ENCODE results near the gene PIP5K1B.
"Not testable (repeated sequence)": the region's sequence is repeated elsewhere in the genome, so short reads cannot be mapped to it uniquely, and the experiment has no call there.

PIP5K1B gene

DNA sequence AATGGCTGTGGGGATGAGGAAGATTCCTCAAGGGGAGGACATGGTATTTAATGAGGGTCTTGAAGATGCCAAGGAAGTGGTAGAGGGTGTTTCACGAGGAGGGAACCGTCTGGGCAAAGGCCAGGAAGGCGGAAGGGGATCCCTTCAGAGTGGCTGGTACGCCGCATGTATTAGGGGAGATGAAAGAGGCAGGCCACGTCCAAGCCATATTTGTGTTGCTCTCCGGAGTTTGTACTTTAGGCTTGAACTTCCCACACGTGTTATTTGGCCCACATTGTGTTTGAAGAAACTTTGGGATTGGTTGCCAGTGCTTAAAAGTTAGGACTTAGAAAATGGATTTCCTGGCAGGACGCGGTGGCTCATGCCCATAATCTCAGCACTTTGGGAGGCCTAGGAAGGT lies 331.8 kb downstream of the PIP5K1B start:
- peak; percentile 69 for DNase-seq

DNA sequence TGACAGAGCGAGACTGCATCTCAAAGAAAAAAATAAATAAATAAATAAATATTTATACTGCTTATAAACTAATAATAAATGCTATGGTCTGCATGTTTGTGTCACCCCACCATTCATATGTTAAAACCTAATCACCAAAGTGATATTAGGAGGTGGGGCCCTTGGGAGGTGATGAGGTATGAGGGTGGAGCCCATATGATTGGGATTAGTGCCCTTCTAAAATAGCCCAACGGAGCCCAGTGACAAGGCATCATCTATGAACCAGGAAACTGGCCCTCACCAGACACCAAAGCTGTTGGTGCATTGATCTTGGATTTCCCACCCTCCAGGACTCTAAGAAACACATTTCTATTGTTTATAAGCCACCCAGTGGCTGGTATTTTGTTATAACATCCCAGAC lies 335.6 kb downstream of the PIP5K1B start:
- no peak for DNase-seq

DNA sequence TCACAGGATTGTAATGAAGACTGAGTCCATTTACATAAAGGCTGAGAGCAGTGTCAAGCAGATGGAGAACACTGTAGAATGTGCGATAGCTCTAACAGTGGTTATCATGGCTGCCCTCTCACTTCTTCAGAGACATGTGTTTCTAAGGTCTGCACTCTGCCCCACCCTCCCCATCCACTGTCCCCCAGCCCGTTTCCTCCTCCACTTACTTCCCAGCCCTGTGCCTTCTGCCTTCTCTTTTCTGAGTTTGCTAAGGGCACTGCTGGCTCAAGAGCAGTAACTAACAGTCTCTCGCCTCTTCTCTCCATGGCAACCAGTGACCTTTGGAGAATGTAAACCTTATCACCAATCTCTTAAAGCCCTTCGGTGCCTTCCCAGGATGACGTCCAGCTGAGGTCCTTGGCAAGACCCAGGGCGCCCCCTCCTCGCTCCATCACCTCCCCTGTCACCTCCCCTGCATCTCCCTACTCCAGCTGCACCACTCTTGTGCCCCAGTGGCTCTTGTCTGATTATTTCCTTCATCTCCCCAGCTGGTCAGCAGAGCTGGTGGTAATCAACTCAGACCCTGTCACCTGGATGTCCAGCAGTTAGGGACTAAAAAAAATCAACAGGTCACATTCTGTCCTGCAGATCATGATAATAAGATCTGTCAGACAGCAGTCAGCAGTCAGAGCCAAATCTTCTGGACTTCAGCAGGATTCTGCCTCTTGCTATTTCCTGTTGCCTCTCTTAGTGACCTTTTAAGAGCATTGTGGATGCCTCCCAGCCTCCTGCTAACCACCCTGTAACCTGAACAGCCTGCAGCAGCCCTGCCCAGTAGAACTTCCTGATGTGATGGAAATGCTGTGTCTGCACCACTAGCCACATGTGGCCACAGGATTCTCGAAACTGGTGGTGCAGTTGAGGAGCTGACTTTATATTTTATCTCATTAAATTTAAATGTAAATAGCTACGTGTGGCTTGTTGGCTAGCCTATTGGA lies 339.5 kb downstream of the PIP5K1B start:
- DNase-seq, result no peak

DNA sequence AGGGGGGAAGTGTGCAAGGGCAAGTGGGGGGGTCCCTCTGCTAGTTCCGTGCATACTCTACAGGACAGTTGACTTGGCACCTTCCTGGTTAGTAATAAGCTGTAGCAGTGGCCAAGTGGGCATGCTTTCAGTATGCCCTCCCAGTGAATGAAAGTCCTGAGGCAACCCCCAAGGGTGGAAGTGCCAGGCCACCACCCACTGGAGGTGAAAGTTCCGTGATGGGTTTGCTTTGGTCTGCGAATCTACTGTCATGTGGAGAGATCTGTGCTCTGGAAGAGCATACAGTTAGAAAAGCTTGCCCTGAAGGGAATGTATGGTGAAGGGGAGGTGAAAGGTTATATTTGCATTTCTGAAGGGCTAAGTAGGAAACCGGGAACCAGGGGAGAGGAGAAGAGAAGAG lies 340.8 kb downstream of the PIP5K1B start:
- no peak for DNase-seq

DNA sequence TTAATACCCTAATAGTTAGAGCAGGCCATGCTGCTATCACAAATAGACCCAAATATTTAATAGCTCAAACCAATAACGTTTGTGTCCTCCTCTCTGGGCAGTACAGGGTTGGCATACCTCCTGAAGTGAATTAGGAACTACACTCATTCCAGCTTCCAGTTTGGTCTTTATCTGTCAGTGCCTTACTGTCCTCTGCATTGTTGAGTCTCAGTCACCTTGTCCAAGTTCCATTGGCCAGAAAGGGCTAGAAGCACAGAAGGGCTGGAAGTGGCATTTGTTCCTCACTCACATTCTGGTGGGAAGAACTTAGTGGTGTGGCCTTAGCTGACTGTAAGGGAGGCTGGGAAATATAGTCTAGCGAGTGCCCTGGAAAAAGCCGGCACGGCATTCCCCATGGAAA lies 341.7 kb downstream of the PIP5K1B start:
- no peak for DNase-seq

DNA sequence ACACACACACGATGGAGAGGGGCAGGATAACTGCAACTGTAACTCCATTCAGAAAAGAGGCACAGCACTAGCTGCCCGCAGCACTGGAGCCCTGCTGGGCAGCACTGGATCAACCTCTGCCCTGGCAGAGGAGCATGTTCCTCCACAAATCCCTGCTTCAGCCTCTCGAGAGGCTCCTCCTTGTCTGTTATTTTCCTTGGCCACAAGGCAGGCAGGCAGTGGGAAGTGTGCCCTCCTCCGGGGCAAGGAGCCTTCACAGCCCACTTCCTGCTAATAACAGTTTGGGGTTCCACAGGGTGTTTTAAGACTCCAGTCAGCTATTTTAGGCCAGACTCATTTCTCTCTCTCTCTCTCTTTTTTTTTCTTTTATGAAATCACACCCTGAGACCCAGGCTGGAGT lies 342.3 kb downstream of the PIP5K1B start:
- no peak for DNase-seq

DNA sequence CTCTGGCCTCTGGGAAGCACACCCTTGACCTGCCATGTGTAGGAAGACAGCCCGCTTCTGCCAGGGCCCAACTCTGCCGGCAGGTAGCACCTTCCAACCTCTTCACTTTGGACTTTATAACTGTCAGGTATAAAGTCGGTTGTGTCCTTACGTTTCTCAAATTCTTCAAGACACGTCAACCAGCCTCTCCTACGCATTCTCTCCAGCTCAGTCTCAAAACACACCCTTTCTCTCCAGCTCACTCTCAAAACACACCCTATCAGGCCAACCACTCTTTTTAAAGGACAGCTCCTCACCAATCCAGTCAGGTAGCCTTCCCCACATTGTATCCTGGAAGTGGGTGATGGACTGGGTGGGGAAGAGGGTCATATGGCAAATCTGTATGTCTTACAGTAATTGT lies 344.1 kb downstream of the PIP5K1B start:
- no peak for DNase-seq

DNA sequence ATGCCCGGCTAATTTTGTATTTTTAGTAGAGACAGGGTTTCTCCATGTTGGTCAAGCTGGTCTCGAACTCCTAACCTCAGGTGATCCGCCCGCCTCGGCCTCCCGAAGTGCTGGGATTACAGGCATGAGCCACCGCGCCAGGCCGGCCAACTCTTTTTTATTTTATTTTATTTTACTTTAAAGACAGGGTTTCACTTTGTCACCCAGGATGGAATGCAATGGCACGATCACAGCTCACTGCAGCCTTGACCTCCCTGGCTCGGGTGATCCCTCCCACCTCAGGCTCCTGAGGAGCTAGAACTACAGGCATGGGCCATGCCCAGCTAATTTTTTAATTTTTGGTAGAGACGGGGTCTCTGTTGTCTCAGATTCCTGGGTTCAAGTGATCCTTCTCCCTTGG lies 345.9 kb downstream of the PIP5K1B start:
- DNase-seq, result not testable (repeated sequence)

DNA sequence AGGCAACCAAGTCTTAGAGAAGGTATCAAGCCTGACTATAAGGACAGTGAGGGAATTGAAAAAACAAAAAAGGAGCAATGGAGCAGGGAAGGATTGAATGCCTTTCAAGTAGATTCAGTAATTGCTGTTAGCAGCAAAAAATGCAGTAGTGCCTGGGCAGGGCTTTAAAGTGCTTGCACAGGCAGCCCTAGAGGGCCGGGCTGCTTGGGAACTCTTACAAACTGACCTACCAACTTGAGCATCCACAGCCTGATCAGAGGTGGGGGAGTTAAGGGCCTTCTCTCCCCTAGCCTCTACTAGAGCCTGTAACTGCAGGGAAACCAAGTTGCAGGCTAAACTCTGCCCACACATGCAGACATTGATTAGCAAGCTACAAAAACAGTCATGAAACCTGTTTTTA lies 349.9 kb downstream of the PIP5K1B start:
- DNase-seq, result no peak

DNA sequence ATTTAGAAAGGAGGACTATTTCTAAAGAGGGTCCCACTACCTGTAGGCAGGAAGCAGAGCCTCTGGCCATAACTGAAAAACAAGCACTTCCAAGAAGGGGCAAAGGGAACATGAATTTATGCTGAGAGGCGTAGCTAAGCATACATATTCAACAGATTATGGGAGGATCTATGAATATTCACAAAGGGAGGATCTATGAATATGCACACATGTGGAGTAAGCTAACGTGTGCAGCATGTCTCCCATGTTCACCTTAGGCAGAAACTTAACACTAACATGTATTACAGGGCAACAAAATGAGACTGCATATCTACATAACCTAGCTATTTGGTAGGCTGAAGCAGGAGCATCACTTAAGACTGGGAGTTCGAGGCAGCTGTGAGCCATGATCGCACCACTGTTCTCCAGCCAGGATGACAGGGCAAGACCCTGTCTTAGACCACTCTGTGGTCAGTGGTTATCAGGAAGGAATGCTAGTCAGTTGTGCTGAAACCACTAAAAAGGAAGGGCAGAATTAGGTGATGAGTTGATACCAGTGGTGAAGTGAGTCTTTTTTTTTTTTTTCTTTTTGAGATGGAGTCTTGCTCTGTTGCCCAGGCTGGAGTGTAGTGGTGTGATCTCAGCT lies 351.3 kb downstream of the PIP5K1B start:
- no peak for DNase-seq

DNA sequence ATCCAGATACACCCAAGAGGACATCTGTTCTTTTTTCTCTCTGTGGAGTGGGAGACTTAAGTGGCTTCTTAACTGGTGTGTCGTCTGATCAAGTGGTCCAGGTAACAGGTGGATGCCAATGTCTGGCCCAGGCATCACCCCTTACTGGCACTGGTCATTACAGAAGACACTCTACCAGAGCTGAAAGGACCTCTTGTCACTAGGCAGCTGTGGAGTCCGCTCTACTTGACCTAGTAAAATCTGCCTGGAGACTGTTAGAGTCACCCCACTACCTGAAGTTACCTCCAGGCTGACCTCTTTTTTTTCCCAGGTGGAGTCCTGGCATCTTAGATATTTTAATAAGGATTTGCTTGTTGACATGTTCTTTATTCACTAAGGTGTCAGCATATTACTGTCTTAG lies 353.1 kb downstream of the PIP5K1B start:
- no peak for DNase-seq

Data from OCI-M1 (cell line).